H1 (cell line): ENCODE measurements around the gene ANKRD40CL. TPM values are rescaled to one million over a fixed set of nuclear protein-coding genes. Genes with fewer than 3 reads are reported as not detected.
A peak's percentile ranks its signal among the peaks of the same experiment; 100 is the strongest.

ENCODE experiments used
- CTCF ChIA-PET: fragments of 300-600 bp; sonication (Branson Sonifier 250); formaldehyde crosslinking; loops from one replicate; lab custom pipeline; 2021; ENCODE audit not compliant: partially characterized antibody; lab: Charles Lee
- POLR2A ChIA-PET: fragments of 300-600 bp; sonication (Branson Sonifier 250); formaldehyde crosslinking; loops from one replicate; lab custom pipeline; 2021; ENCODE audit warnings: inconsistent platforms; ENCODE audit not compliant: partially characterized antibody; lab: Charles Lee
- DNase-seq, 2 experiments: peaks; one replicate each; pipeline versions ENCODE4 v3.0.0 to v3.0.0-alpha.2; 2010 to 2022; ENCODE audit warnings: low spot score in 2 of 2, low read depth in 1 of 2, mixed read lengths in 1 of 2
- FAIRE-seq: peaks from 2 replicates; lab custom pipeline; 2011; peaks lifted over from hg19 to GRCh38; lab: Jason Lieb, UNC
- H2AFZ ChIP-seq: 2 replicates; pipeline ENCODE4 v1.8.1; 2012; ENCODE audit warnings: low read length, inconsistent platforms
- H2AK5ac ChIP-seq: 2 replicates; pipeline ENCODE4 v1.6.1; 2013; ENCODE audit warnings: low read depth, low read length
- H2BK120ac ChIP-seq: replicated peaks from 2 replicates; pipeline ENCODE3; 2013; ENCODE audit warnings: low read depth, low read length, inconsistent platforms
- H2BK12ac ChIP-seq: 2 replicates; pipeline ENCODE4 v1.6.1; 2013; ENCODE audit warnings: low read depth, low read length
- H2BK15ac ChIP-seq: 2 replicates; pipeline ENCODE4 v1.6.1; 2013; ENCODE audit warnings: low read length
- H2BK20ac ChIP-seq: 2 replicates; pipeline ENCODE4 v1.6.1; 2013; ENCODE audit warnings: low read length
- H2BK5ac ChIP-seq: 2 replicates; pipeline ENCODE4 v1.6.1; 2013; ENCODE audit warnings: low read depth, low read length
- H3K14ac ChIP-seq: 2 replicates; pipeline ENCODE4 v1.6.1; 2013; ENCODE audit warnings: inconsistent platforms; ENCODE audit not compliant: insufficient read length
- H3K18ac ChIP-seq: 2 replicates; pipeline ENCODE4 v1.6.1; 2013; ENCODE audit warnings: low read length; ENCODE audit errors: extremely low read depth
- H3K23ac ChIP-seq: 2 replicates; pipeline ENCODE4 v1.6.1; 2013; ENCODE audit warnings: inconsistent platforms; ENCODE audit not compliant: insufficient read length
- H3K23me2 ChIP-seq: 2 replicates; pipeline ENCODE4 v1.6.1; 2013; ENCODE audit warnings: low read depth, low read length
- H3K27ac ChIP-seq: 2 replicates; pipeline ENCODE4 v1.6.1; 2011; ENCODE audit warnings: low read depth, low read length, inconsistent platforms
- H3K27me3 ChIP-seq, 4 experiments: replicated peaks in 1 of 4; 1 replicate in 1 of 4; 2 replicates in 3 of 4; pipeline versions ENCODE4 v1.6.1 to v1.8.1; 2011 to 2013; ENCODE audit warnings: low read length in 3 of 4, mild to moderate bottlenecking in 3 of 4, inconsistent platforms in 2 of 4, mixed read lengths in 2 of 4, moderate library complexity in 1 of 4; ENCODE audit not compliant: control insufficient read depth in 3 of 4, insufficient read depth in 3 of 4; ENCODE audit errors: extremely low read depth in 1 of 4
- H3K36me3 ChIP-seq, 4 experiments: 2 replicates each; pipeline versions ENCODE4 v1.6.1 to v1.8.1; 2011 to 2013; ENCODE audit warnings: mild to moderate bottlenecking in 4 of 4, low read length in 3 of 4, moderate library complexity in 2 of 4, control low read depth in 1 of 4, inconsistent platforms in 1 of 4; ENCODE audit not compliant: insufficient read depth in 4 of 4, control insufficient read depth in 2 of 4
- H3K4ac ChIP-seq: replicated peaks from 2 replicates; pipeline ENCODE3; 2013; ENCODE audit warnings: low read length, low read depth, mixed read lengths, inconsistent platforms; ENCODE audit not compliant: insufficient read length
- H3K4me1 ChIP-seq, 4 experiments: replicated peaks in 1 of 4; 1 replicate in 1 of 4; 2 replicates in 3 of 4; pipeline versions ENCODE4 v1.6.1 to v1.8.1; 2011 to 2013; ENCODE audit warnings: low read length in 3 of 4, inconsistent platforms in 2 of 4, mixed read lengths in 1 of 4; ENCODE audit not compliant: insufficient read depth in 4 of 4, control insufficient read depth in 3 of 4
- H3K4me2 ChIP-seq, 2 experiments: 2 replicates each; pipeline versions ENCODE4 v1.6.1 to v1.8.1; 2011 to 2013; ENCODE audit warnings: low read depth in 2 of 2, low read length in 2 of 2, control low read depth in 1 of 2, inconsistent platforms in 1 of 2, mild to moderate bottlenecking in 1 of 2; ENCODE audit not compliant: insufficient read depth in 1 of 2
- H3K4me3 ChIP-seq, 4 experiments: fragments of 200-600, 300-600 bp in 1 of 4; sonication (generic), shearing (Covaris generic), sonication (Bioruptor Twin) in 1 of 4; 2 replicates each; pipeline versions ENCODE4 v1.5.1 to v1.8.1; 2011 to 2016; ENCODE audit warnings: low read length in 4 of 4, low read depth in 3 of 4, control low read depth in 2 of 4, inconsistent platforms in 2 of 4, mild to moderate bottlenecking in 2 of 4, mixed read lengths in 1 of 4, moderate library complexity in 1 of 4; ENCODE audit not compliant: insufficient read depth in 2 of 4; ENCODE audit errors: extremely low read depth in 1 of 4
- H3K56ac ChIP-seq: replicated peaks from 2 replicates; pipeline ENCODE3; 2013; ENCODE audit warnings: low read depth, mild to moderate bottlenecking, mixed read lengths, low read length, inconsistent platforms; ENCODE audit not compliant: insufficient read length
- H3K79me1 ChIP-seq: 2 replicates; pipeline ENCODE4 v1.6.1; 2013; ENCODE audit warnings: low read depth, low read length, control low read depth
- H3K79me2 ChIP-seq, 2 experiments: 2 replicates each; pipeline versions ENCODE4 v1.6.1 to v1.8.1; 2012 to 2013; ENCODE audit warnings: low read length in 2 of 2, mild to moderate bottlenecking in 2 of 2, inconsistent platforms in 1 of 2; ENCODE audit not compliant: insufficient read depth in 2 of 2, control insufficient read depth in 1 of 2
- H3K9ac ChIP-seq, 4 experiments: replicated peaks in 1 of 4; 1 replicate in 1 of 4; 2 replicates in 3 of 4; pipeline versions ENCODE4 v1.6.1 to v1.8.1; 2011 to 2013; ENCODE audit warnings: low read depth in 3 of 4, low read length in 3 of 4, control low read depth in 2 of 4, mild to moderate bottlenecking in 2 of 4, moderate library complexity in 2 of 4, inconsistent platforms in 1 of 4; ENCODE audit errors: extremely low read depth in 1 of 4
- H3K9me3 ChIP-seq, 2 experiments: 2 replicates each; pipeline versions ENCODE4 v1.6.1 to v1.8.1; 2012 to 2013; ENCODE audit warnings: mild to moderate bottlenecking in 2 of 2, moderate library complexity in 2 of 2, control low read depth in 1 of 2, inconsistent platforms in 1 of 2, low read depth in 1 of 2, low read length in 1 of 2, mixed read lengths in 1 of 2; ENCODE audit not compliant: insufficient read depth in 2 of 2
- H4K20me1 ChIP-seq, 2 experiments: replicated peaks in 1 of 2; 2 replicates each; pipeline versions ENCODE3 to v1.8.1; 2011 to 2013; ENCODE audit warnings: inconsistent platforms in 2 of 2, low read length in 2 of 2, mild to moderate bottlenecking in 1 of 2; ENCODE audit not compliant: insufficient read depth in 2 of 2, control insufficient read depth in 1 of 2
- H4K5ac ChIP-seq: 2 replicates; pipeline ENCODE4 v1.6.1; 2013; ENCODE audit warnings: low read length, low read depth, mixed read lengths, inconsistent platforms; ENCODE audit not compliant: insufficient read length
- H4K8ac ChIP-seq: 2 replicates; pipeline ENCODE4 v1.8.0; 2013; ENCODE audit warnings: mild to moderate bottlenecking, moderate library complexity, low read length, inconsistent platforms; ENCODE audit not compliant: insufficient read depth; ENCODE audit errors: extremely low read depth
- H4K91ac ChIP-seq: replicated peaks from 2 replicates; pipeline ENCODE3; 2013; ENCODE audit warnings: low read length, mixed read lengths, inconsistent platforms; ENCODE audit not compliant: insufficient read length
- HDAC6 ChIP-seq: IDR thresholded peaks from one replicate; pipeline ENCODE4 v1.7.1; 2012; ENCODE audit warnings: low read depth, mild to moderate bottlenecking, inconsistent platforms, low read length, moderate library complexity
- KDM4A ChIP-seq: IDR thresholded peaks from one replicate; pipeline ENCODE4 v1.7.1; 2012; ENCODE audit warnings: low read depth, mild to moderate bottlenecking, moderate library complexity, low read length, inconsistent platforms; ENCODE audit not compliant: severe bottlenecking
- SP2 ChIP-seq: IDR thresholded peaks from 2 replicates; pipeline ENCODE4 v1.6.1; 2012; ENCODE audit warnings: mild to moderate bottlenecking, low read length, inconsistent platforms
- TBP ChIP-seq: IDR thresholded peaks from 2 replicates; pipeline ENCODE4 v1.6.1; 2011; ENCODE audit warnings: low read depth, low read length, improper control_type of control experiment
- WGBS, 2 experiments: shearing (Covaris generic) in 1 of 2; methylation state at CpG; one replicate each; pipeline versions ENCODE4 v1.1.6 to v1.1.7; 2013 to 2015; ENCODE audit warnings: low lambda C conversion rate in 2 of 2, mixed read lengths in 2 of 2, inconsistent platforms in 1 of 2, low coverage in 1 of 2, missing lambda C conversion rate in 1 of 2; ENCODE audit not compliant: insufficient replicate concordance in 2 of 2, insufficient coverage in 1 of 2, insufficient read length in 1 of 2; ENCODE audit errors: extremely low coverage in 1 of 2, missing lambda C conversion rate in 1 of 2; 5-methylcytosine and 5-hydroxymethylcytosine counted together
- long read RNA-seq, 2 experiments: library from RNA in 1 of 2; library from capped mRNA in 1 of 2; stranded (forward); transcript quantifications; one replicate each; pipeline ENCODE4 v2.0.0, GENCODE V29; 2021; ENCODE audit warnings: inconsistent platforms in 1 of 2
- polyA minus RNA-seq, 3 experiments: library from RNA; depleted of rRNA, polyadenylated mRNA; stranded (reverse); fragments of >200 nt; gene quantifications; 1 replicate in 2 of 3; 2 replicates in 1 of 3; pipeline ENCODE4 v1.2.3, GENCODE V29; 2011
- polyA plus RNA-seq, 7 experiments: library from polyadenylated mRNA; depleted of rRNA in 3 of 7; stranded (reverse) in 5 of 7; unstranded in 2 of 7; fragments of >200 nt in 5 of 7; fragments of 200-250 nt in 2 of 7; gene quantifications; 1 replicate in 5 of 7; 2 replicates in 1 of 7; 4 replicates in 1 of 7; pipeline versions ENCODE4 v1.2.1 to v1.2.3, GENCODE V29; 2011 to 2013; ENCODE audit warnings: missing spikeins in 2 of 7, mixed read lengths in 2 of 7
- total RNA-seq: library from RNA; stranded (reverse); fragmentation: NEBNext Ultra II Directional; extraction: Animal tissue kit (Norgen Biotek cat#: 25700); gene quantifications from 2 replicates; pipeline ENCODE4 v1.2.1, GENCODE V29; 2021

ANKRD40CL gene
- total RNA-seq (not detected in 2 replicates), polyA plus RNA-seq (2011; rRNA removed) (not detected in 2 replicates), polyA minus RNA-seq (2011; rRNA and poly(A)+ RNA removed) (not detected in 2 replicates)
- not detected for polyA plus RNA-seq (2011; cell fraction: cytosol; rRNA removed)
- not detected for polyA plus RNA-seq (2011; cell fraction: nucleus; rRNA removed)
- polyA plus RNA-seq (2012, experiment 1 of 2), result not detected in 4 replicates
- polyA plus RNA-seq (2012, experiment 2 of 2), result not detected
- polyA plus RNA-seq (2013, experiment 1 of 2), result not detected
- polyA plus RNA-seq (2013, experiment 2 of 2), result not detected
- polyA minus RNA-seq (2011; cell fraction: cytosol; rRNA and poly(A)+ RNA removed), result not detected
- not detected for polyA minus RNA-seq (2011; cell fraction: nucleus; rRNA and poly(A)+ RNA removed)
- long read RNA-seq, experiment 1, result 0 reads
- long read RNA-seq, experiment 2, result 0 reads

- no peak within 1 kb of the TSS for H3K27ac ChIP-seq
- POLR2A ChIA-PET, result no interaction called here
- CTCF ChIA-PET, result interaction anchor here (0.6 to 2.9 kb wide), 9 partner anchors 16 to 1091 kb away, joined by 3 to 15 read pairs (median 4); no protein-coding TSS in a partner anchor
- no peak for TF ChIP-seq HDAC6
- no peak for TF ChIP-seq TBP
- no peak for TF ChIP-seq SP2
- no peak for TF ChIP-seq KDM4A
These were observed at the start of gene ANKRD40CL for GRCh38 chr17:50767446-50767845. ANKRD40CL (minus strand) TSS chr17:50767518; CDS start chr17:50766913, 605 bp downstream.

More at GRCh38 chr17:50767446-50767845, at the start of gene ANKRD40CL:
- Histone ChIP-seq H3K4me1 (no peaks in the 10 kb centered on the region), H3K56ac (no peak within 1 kb of the TSS), H3K9ac (no peak within 1 kb of the TSS), H3K23ac (no peak within 1 kb of the TSS), H2BK15ac (peak within 1 kb of the TSS; percentile 88; the same call in 1 of the 2 replicates), H4K5ac (no peak within 1 kb of the TSS), H3K4me3 (no peak within 1 kb of the TSS), H3K23me2 (no peaks in the 10 kb centered on the region), H2BK20ac (no peak within 1 kb of the TSS), H4K20me1 (no peaks in the 10 kb centered on the region), H2BK120ac (no peak within 1 kb of the TSS), H3K27me3 (no peaks in the 10 kb centered on the region), H3K4me2 (no peak within 1 kb of the TSS), H3K79me2 (no peaks in the 10 kb centered on the region), H4K91ac (no peak within 1 kb of the TSS), H3K79me1 (no peaks in the 10 kb centered on the region), H2AK5ac (no peak within 1 kb of the TSS), H3K18ac (no peak within 1 kb of the TSS), H3K14ac (no peak within 1 kb of the TSS), H2AFZ (peak within 1 kb of the TSS; percentile 72), H3K4ac (no peak within 1 kb of the TSS), H2BK12ac (no peak within 1 kb of the TSS), H3K9me3 (no peaks in the 10 kb centered on the region), H4K8ac (no peak within 1 kb of the TSS), H2BK5ac (no peak within 1 kb of the TSS; the same call in 1 of the 2 replicates), H3K36me3 (no peaks in the 10 kb centered on the region)
- DNase-seq (peak in 1 of 2 experiments; percentile 33), FAIRE-seq (no peak)
- WGBS, 2 experiments, result 85% methylated on average over 9 of the region's 9 CpGs; no CpG with 5 or more reads in 1 of the 2 experiments
